ENCODE data around the gene CMIP.

CMIP gene

DNA sequence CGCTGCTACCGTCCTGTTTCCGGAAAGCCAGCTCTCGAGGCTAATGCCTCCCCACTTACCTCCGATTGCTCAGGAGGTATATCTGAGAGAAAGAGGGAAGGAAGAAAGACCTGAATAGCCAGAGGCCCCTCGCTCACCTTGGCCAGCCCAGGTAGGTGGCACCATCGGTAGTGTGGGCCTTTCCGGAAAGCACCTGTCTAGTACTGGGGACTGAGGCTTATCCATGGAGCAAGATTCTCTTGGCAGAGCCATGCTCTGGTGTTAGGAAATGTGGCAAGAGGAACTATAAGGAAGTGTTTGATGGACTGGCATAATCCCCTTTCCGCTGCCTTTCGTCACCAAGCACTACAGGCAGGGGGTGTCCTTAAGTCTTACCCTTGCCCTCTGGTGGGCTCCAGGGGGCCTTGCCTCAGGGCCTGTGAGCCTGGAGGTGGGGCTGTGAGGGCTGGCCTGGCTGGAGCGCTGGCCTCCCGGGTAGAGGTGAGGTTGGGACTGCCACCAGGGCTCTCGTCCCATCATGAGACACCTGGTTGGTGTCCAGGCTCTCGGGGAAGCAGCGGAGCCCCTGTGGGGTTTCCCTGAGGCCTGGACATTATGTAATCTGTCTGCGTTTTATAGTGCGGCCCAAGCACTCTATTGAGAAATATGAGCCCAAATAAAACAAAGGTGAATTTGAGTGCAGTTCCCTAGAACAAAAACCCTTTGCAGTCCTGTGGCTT lies 2.9 kb downstream of the CMIP start:
- no peak for DNase-seq

DNA sequence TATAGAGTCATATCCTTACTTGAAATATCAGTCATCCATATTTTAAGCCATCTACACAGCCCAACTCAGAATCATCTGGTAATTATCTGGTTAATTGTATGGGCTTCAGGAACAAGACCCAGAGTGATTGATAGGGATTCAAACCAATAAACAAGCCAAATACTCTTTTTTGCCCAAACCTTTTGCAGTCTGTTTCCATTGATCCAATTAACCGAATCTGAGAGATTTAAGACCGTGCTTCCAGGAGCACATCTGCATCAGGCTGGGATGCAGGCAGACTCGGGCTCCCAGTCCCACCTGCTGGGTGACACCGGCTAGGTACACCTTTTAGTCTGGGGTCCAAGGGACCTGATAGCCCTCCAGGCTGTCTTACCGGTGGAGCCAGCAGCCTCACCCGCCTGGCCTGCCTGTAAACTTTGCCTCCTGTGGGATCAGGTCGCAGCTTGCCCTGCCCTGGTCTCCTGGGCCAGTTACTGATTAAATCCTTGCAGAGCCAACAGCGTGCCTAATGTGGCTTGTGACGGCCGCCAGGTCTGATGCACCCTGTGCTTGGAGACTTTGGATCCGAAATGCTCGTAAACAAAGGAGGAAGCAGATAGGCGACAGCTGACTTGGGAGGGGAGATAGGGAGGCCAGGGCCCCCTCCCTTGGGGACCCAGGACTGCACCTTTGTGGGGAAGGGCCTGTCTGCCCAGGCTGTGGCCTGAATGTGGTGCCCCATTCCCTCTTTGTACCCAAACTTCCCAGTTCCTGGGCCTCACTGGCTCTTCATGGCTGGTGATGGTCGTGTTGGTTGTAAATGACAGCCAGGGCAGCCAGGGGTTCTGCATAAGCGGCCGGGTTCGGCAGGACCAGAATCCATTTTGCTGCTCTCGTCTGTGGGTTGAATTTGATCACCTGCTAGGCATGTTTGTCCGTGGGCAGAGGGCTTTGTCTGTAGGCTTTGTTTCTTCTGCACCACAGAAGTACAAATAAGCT lies 3.8 kb downstream of the CMIP start:
- no peak for DNase-seq

DNA sequence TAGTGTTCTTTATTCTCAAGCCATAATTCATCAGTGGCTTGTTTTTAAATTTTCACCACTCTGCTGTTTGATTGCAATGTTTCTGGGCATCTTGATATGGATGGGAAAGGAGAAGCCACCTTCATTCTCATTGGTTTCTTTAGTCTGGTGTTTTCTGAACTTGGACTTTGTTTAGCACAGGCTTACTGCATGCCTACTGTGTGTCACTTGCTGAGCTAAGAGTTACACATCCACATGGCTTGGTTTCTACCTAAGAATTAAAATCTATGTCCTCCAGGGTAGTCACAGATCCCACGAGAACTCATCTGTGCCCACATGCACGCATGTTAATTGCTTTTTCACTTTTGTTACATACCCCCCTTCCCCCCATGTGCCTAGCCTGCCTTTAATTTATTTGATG lies 4.6 kb downstream of the CMIP start:
- DNase-seq: no peak

DNA sequence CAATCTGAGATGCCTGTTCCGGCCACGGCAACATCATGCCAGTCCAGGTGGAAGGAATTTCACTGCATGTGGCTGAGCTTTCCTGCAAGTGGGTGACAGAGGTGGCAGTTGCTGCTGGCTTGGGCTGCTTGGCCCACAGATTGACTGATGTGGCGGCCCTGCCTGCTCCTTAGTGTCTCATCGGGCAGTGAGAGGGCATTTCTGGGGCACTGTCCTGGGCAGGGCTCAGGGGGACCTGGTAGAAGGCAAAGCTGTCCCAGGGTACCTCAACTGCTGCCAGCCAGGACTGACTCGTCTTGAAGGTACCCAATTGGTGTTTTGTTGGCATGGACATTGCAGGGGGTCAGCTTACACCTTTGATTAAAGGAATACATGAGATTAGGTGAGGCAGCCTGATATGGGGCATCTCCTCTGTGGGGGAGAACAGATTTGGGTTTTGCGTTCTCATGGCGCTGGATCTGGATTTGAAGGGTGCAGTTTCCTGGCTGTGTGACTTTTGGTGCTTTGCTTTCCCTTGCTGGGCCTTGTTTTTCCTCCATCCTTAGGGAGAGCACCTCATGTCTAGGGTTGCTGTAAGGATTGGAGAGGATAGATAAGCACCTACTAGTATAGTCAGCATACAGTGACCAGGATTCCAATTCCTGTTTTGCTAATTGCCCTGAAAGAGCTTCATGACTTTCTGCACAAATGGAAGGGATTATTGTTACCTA lies 5.4 kb downstream of the CMIP start:
- DNase-seq: no peak

DNA sequence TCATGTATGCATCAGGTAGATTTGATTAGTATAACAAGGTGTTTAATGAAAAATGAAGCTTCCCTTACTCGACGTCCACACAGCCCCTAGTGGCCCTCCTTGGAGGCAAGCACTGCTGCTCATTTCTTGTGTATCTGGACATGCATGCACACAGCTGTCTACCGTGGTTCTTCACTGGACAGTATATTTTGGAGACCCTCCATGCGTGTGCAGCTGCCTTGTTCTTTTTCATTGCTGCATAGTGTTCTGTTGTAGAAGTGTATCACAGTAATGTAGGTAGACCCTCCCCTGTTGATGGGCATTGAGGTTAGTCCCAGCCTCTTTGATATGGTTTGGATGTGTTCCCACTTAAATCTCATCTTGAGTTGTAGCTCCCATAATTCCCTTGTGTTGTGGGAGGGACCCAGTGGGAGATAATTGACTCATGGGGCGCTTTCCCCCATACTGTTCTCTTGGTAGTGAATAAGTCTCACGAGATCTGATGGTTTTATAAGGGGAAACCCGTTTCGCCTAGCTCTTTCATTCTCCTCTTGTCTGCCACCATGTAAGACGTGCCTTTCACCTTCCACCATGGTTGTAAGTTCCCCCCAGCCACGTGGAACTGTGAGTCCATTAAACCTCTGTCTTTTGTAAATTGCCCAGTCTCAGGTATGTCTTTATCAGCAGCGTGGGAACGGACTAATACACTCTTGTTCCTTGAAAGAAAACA lies 6.3 kb downstream of the CMIP start:
- DNase-seq: no peak

DNA sequence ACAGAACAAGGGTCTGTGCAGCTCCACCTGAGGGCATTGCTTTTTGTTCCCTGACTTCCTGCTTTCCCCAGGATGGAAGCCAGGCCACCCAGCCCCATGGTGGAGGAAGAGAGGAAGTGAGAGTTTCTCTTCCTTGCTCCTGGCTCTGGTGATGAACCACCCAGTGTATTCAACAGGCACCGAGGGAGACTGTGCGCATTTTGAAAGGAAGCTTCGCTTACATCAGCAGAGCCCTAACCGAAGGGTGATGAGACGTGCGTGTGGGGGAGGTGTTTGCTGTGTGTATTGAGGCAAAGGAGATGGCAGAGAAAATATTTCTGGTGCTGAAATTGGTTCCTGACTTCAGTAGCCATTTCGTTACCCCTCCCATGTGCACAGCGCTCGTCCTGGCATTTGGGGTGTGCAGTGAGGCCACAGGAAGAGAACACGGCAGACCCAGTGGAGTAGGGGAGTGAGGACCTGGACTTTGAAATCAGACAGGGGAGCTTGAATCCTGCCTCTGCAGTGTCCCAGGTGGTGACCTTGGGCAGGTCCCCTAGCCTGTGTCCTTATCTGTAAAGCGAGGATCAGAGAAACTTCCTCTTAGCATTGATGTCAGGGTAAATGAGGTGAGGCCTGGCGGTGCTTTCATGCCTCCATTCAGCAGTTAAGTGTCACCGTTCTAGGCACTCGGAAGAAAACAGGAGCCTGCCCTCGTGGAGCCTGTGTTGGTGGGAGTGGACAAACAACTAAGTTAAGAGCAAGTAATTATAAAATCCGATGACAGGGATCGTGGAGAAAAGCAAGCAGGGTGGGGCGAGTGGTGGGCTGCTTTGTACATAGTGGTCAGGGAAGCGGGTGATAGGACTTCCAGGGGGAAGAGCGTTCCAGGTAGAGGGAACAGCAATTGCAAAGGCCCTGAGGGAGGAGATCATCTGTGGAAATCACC lies 7.4 kb downstream of the CMIP start:
- no peak for DNase-seq

DNA sequence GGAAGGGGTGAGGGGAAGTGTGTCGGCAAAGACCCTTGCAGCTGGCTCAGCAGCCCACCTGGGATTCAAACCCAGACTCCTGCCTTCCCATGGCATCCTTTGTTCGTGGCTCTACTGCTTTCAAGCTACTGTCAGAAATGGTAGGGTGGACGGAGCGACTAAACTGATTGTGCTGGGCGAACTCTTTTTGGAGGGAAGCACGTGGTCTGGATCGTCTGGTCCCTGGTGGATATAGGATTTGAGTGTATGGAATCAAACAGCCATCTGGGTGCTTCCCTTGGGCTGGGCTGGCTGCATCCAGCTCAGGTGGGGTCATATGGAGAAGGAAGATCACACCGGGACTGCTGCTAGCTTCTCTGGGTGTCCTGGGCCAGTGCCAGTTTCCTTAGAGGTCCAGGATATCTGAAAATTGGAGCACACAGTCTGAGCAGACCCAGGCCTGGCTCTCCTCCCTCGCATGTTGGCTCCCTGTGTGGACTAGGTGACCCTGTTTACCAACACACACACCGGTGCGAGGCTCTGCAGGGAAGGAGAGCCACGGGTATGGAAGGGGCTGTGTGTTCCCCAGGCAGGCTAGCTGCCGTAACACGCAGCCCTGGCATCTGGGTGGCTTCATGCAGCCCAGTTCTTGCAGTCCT lies 8.6 kb downstream of the CMIP start:
- no peak for DNase-seq

DNA sequence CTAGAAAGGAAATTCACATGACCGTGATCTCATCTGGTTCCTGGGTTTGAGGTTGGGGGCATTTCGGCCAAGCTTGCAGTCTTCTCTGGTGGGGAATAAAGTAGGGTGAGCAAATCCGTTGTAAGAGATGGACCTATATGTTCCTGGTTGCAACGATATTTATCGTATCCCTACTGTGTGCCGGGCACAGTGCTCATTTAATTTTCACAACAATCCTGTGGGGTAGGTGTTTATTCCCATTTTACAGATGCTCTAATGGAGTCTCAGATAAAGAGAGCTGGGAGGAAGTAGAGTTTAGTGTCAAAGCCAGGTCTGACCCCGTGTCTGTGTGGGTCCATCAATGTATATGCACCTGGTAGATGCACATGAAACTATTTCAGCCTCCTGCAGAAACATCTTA lies 9.4 kb downstream of the CMIP start:
- DNase-seq: no peak

DNA sequence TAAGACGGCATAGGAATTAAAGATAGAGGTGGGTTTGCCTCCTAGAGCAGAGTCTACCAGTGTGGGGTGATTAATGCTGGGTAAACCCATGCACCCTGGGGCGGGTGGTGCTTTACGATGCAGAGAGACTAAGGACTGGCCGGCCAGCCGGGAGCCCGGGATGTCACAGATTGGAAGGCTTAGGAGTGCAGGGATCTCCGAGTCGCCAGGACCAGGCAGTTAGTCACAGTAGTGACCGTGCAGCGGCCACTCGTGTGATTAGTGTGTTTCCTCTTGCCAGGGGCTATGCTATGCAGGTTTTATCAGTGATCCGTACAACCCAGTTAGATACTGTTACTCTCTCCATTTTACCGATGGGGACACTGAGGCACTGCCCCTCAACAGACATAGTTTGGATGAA lies 10.4 kb downstream of the CMIP start:
- no peak for DNase-seq

DNA sequence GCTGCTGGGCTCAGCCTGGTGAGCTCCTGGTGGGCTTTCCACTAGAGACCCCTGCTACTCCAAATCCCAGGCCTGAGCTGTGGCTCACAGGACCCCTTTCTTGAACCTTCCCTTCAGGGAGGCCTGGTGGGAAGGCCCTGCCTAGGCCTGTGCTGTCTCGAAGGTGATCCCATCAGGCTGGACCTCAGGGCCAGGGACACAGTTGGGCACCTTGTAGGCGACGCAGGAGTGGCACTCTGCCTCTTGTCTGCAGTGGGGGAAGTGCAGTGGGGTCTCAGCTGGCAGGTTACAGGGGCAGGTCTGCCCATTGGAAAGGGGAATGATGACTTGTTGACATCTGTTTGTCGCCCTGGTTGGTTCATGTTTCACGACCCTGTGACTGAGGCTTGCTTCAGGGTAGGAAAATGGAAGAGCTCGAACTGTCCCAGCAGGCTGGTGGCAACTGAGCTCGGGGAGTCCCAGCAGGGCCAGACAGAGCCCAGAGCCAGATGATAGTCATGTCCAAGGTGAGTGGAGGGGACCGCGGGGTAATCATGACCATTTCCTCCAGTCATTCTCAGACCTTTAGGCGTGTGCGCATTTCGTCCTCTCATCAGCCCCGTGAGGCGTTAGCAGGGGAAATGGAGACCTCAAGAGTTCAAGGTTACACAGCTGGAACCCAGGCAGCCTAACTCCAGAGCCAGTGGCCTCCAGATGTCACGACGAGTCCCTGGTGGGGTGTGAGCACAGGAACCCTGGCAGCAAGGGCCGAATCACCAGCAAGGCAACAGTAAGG lies 11.3 kb downstream of the CMIP start:
- DNase-seq: no peak

DNA sequence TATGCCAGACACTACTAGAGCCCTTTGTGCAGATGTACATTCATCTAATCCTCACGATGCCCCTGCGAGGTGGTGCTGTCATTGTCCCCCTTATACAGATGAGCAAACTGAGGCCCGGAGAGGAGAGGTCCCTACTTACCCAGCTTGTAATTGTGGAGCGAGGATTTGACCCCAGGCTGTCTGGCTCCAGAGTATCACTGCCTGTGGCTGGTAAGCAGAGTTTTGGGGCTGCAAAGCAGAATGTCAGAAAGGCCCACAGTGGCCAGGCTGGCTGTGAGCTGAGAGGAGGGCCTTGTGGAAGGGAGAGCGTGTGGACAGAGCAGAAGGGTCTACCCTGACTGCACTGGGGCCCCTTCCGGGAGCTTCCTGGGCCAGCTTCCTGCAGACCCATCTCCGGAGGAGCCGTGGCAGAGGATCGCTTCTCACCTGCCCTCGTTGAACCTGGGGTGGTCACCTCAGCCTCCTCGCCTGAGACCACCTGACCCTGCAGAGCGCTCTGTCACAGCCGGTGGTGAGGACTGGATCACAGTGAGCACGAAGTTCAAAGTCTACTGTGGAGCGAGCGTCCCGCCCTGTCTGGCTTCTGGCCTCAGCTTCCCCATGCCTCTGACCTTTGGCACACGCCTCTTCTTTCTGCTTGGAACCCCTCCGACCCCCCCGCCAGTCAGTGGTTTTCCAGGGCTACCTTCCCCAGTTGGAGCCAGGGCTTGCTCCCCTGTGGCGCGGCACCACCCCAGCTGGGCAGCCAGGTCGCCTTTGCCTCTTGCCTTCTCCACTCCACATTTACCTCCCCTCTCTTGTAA lies 12.1 kb downstream of the CMIP start:
- DNase-seq: no peak

DNA sequence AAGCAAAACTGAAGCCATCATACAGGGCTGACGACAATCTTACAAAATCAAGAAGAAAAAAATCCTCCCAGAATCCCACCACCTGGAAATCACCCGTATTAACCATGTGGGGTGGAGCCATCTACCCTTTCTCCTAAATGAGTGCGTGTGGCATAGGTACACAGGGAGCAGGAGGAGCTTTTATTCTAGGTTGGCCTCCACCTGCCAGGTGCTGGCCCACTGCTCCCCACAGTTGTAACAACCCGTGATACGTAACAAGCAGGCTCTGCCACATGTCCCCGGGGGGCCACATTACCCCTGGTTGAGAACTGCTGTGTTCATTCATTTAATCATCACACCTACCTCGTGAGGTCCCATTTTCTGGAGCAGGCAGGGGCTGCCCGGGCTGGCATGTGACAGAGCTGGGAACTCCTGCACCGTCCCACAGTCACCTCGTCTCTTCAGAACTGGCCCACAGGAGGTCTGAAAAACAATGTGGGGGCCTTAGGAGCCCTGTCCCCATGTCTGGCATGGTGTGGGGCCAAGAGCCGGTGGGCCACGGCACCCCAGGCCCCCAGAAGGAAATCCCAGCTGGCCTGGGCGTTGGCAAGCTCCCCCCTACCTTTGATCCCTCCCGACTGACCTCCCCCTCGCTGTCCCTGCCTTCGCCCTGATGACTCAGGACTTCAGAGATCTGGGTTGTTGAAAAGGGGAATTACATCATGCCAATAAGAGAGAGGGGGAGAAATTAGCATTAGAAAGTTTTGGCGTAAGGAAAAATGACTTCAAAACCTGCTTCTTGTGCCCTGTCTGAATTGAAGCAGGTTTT lies 12.9 kb downstream of the CMIP start:
- peak; percentile 80 for DNase-seq

DNA sequence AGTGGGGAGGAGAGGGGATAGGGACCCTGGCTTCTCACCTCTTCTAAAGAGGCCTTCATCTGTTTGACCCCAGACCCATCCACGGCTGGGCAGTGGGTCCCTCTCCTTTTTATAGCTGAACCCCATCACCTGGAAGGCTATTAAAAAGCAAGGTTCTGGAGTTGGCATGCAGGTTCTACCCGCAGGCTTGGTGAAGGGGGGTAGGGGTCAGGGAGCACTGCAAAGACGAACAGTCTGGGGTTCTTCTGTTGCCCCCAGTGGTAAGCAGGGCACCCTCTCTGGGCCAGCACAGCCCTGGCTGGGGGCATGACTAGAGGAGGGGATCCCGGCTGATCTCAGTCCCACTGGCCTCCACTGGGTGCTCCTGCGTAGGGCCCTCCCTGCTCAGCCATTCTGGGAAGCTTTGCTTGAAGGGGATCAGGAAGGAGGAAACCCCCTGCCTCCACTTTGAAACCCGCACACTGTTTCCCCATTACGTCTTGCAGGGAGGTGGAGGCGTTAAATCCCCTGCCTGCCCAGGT lies 13.6 kb downstream of the CMIP start:
- DNase-seq: no peak

DNA sequence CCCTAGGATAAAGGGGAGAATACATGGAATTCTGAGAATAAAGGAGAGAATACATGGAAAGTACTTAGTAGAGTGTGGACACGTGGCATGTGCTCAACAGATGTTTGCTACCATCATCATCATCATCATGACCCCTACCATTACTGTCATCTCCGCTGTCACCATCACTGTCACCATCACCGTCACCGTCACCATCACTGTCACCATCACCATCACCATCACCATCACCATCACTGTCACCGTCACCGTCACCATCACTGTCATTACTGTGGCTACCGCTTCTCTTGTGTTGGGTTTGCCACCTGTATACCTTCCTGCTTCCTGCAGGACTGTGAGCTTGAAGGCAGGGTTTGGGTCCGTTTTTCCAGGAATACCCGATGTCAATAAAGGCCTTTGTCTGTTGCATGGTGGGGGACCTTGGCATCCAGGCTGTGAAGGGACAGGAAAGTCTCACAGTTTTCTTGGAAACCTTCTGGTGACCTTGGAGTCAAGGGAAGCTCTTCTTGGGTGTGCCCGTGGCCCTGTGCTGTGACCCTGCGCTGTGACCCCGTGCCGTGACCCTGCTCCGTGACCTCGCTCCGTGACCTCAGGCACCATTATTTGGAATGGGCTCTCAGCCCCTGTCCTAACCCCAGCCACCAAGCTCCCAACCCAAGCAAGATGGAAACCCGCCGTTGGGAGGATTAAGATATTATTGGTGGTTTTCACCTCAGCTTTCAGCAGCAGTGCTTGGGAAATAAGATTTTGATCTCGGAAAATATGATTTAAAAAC lies 14.4 kb downstream of the CMIP start:
- DNase-seq: no peak

DNA sequence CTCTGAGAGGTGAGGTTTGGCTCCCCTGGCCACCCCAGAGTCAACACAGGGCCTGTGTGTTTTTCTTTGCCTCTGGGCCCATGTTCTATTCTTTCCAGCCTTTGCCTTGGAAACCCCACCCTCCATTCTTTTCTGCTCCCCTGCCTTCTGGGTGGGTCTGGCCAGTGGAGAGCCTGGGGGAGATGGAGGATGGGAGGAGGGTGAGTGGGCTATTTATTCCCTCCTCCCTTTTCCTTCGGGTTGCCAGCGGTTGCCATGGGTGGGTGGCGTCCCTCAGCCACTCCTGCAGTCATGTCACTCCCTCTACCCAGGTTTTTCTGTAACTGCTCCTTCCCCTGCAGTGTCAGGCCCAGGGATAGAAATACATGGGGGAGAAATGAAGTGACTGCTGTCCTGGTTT lies 15.5 kb downstream of the CMIP start:
- DNase-seq: no peak

DNA sequence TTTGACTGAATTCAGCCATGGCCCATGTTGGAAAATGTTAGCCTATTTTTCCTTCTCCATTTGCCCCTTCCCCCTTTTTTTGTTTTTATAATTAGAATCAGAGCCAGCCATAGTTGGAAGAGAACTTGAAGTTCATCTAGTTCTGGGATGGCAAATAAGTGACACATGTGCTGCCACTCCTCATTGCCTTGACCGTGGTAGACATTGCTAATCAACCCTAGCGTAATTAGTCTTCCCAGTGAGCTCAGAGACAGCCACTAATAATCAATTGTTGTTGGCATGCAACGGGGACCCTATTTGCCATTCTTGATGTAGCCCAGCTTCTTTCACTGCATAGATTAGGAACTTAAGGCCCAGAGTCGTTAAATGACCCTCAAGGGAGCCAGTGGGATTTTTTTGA lies 16.6 kb downstream of the CMIP start:
- DNase-seq: no peak

DNA sequence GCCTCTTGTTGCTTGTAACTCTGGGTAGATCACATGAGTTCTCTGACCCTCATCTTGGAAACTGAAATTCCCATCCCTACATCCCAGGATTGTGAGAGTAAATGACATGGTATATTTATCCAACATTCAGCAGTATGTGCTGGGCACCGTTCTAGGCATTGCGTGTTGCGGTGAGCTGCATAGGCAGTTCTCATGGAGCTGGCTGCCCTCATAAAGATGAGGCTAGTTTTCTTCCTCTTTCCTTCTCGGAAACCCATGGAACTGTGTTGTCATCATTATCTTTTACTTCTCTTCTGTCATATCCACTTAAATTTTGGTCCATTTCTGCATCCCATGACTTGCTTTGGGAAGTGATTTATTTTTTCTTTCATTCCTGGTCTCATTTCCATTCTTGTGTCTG lies 17.2 kb downstream of the CMIP start:
- DNase-seq: no peak

DNA sequence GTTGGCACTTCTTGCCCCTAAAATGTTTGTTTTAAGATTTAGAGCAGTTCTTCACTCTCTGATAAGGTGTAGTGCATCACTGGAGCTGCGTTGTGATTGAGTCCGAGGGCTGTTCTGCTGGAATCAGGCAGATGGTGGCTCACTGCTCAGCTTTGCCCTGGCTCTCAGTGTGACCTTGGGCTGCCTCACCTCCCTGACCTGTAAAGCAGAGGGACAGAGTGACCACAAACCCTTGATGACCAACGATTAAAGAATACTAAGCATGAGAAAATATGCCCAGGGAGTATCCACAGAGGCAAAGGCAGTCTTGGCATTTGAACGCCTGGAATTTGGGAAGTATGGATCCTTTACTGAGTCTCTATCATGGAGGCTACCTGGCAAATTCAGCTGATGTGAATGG lies 18.1 kb downstream of the CMIP start:
- no peak for DNase-seq

Measured in fibroblast of skin of right biceps (primary cell).